NB4 (cell line): ENCODE results near the gene DMGDH.

Experiments used
- DNase-seq: peaks from one replicate; pipeline ENCODE4 v3.0.0; 2010; ENCODE audit warnings: low read depth
- H3K4me3 ChIP-seq: one replicate; pipeline ENCODE4 v1.5.1; 2011; ENCODE audit warnings: mild to moderate bottlenecking, low read depth, low read length, moderate library complexity
- CTCF ChIP-seq: IDR thresholded peaks from one replicate; pipeline ENCODE4 v1.5.1; 2012; ENCODE audit warnings: low read depth, low read length
- MAX ChIP-seq: IDR thresholded peaks from 2 replicates; pipeline ENCODE4 v1.6.1; 2011; ENCODE audit warnings: low read depth, low read length
- MYC ChIP-seq: IDR thresholded peaks from 2 replicates; pipeline ENCODE4 v1.6.1; 2011; ENCODE audit warnings: low read depth, low read length
- POLR2A ChIP-seq: IDR thresholded peaks from 2 replicates; pipeline ENCODE4 v1.6.1; 2011; ENCODE audit warnings: mild to moderate bottlenecking; ENCODE audit not compliant: insufficient read length; ENCODE audit errors: extremely low read depth

The DMGDH gene

GRCh38 chr5:79088507-79088906, 19.0 kb upstream of the DMGDH start:
- no peak overlapping the region for H3K4me3 ChIP-seq
- DNase-seq, result no peak
- TF ChIP-seq MYC, result no peak
- no peak for TF ChIP-seq MAX
- TF ChIP-seq POLR2A, result no peak
- TF ChIP-seq CTCF, result no peak

- H3K4me3 ChIP-seq, result no peak overlapping the region
- no peak for DNase-seq
- TF ChIP-seq CTCF, result no peak
- no peak for TF ChIP-seq MAX
These were observed 16.6 kb upstream of the DMGDH start for GRCh38 chr5:79086116-79086515.

- no peak overlapping the region for H3K4me3 ChIP-seq
- DNase-seq, result no peak
- TF ChIP-seq MYC (no peak), CTCF (no peak), MAX (no peak), POLR2A (no peak)
These were observed 12.3 kb upstream of the DMGDH start for GRCh38 chr5:79081779-79082178.

GRCh38 chr5:79080804-79081203, 11.3 kb upstream of the DMGDH start:
- DNase-seq, result no peak
- TF ChIP-seq MAX (no peak), CTCF (no peak), MYC (no peak), POLR2A (no peak)

GRCh38 chr5:79077680-79078365, 8.3 kb upstream of the DMGDH start:
- TF ChIP-seq MAX (no peak), MYC (no peak), POLR2A (no peak), CTCF (no peak)
- H3K4me3 ChIP-seq, result no peak overlapping the region
- no peak for DNase-seq

More at GRCh38 chr5:79080804-79081203, 11.3 kb upstream of the DMGDH start:
- no peak overlapping the region for H3K4me3 ChIP-seq
